ENCODE results near the gene NADK. TPM values are rescaled to one million over a fixed set of nuclear protein-coding genes. Genes with fewer than 3 reads are reported as not detected.

The NADK gene
- total RNA-seq, 1 experiment from 2014 or later: 107 TPM

GRCh38 chr1:1802871-1803270 is 24.6 kb upstream of the NADK start:
- no peak for DNase-seq (ENCODE audit: unreplicated experiment)
- H3K9me3 Mint-ChIP-seq (ENCODE audit: unreplicated experiment): no peaks in the 10 kb centered on the region
- H3K27me3 Mint-ChIP-seq (ENCODE audit: insufficient read depth, unreplicated experiment): no peaks in the 10 kb centered on the region
- ChIA-PET POLR2A (no interaction called here), CTCF (no interaction called here)
- peaks cover 100% of the 10 kb centered on the region for H3K36me3 Mint-ChIP-seq (ENCODE audit: insufficient read depth, unreplicated experiment)
- no TSS peak for BruUV-seq (replicated peaks)
- H3K4me3 Mint-ChIP-seq (ENCODE audit: unreplicated experiment): no peak overlapping the region
- no peaks in the 10 kb centered on the region for H3K4me1 Mint-ChIP-seq (ENCODE audit: insufficient read depth, unreplicated experiment)
- intact Hi-C loops (cut with micrococcal nuclease): no loop called here
- H3K27ac Mint-ChIP-seq (ENCODE audit: low read depth, unreplicated experiment): no peak overlapping the region
- TF ChIP-seq CTCF (IDR thresholded peaks at IDR 0.05; ENCODE audit: unreplicated experiment): no peak

- H3K36me3 Mint-ChIP-seq (ENCODE audit: insufficient read depth, unreplicated experiment): peaks cover 91% of the 10 kb centered on the region
Observed at GRCh38 chr1:1799716-1800115, 21.4 kb upstream of the NADK start.

GRCh38 chr1:1797731-1798341 is 19.6 kb upstream of the NADK start:
- Mint-ChIP-seq H3K27me3 (ENCODE audit: insufficient read depth, unreplicated experiment) (no peaks in the 10 kb centered on the region), H3K4me3 (ENCODE audit: unreplicated experiment) (no peak overlapping the region), H3K4me1 (ENCODE audit: insufficient read depth, unreplicated experiment) (no peaks in the 10 kb centered on the region), H3K27ac (ENCODE audit: low read depth, unreplicated experiment) (no peak overlapping the region), H3K9me3 (ENCODE audit: unreplicated experiment) (no peaks in the 10 kb centered on the region), H3K36me3 (ENCODE audit: insufficient read depth, unreplicated experiment) (peaks cover 91% of the 10 kb centered on the region)
- no peak for DNase-seq (ENCODE audit: unreplicated experiment)
- BruUV-seq (replicated peaks): no TSS peak
- no peak for TF ChIP-seq CTCF (IDR thresholded peaks at IDR 0.05; ENCODE audit: unreplicated experiment)
- intact Hi-C loops (cut with micrococcal nuclease): no loop called here
- CTCF ChIA-PET: interaction anchor here (0.6 kb wide), 1 partner anchor 155 kb away, joined by 3 read pairs; no protein-coding TSS in a partner anchor
- POLR2A ChIA-PET: interaction anchor here (0.6 to 1.0 kb wide), 2 partner anchors 21 to 108 kb away, joined by 3 read pairs; no protein-coding TSS in a partner anchor

More at GRCh38 chr1:1799716-1800115, 21.4 kb upstream of the NADK start:
- no peaks in the 10 kb centered on the region for H3K27me3 Mint-ChIP-seq (ENCODE audit: insufficient read depth, unreplicated experiment)
- no peak for DNase-seq (ENCODE audit: unreplicated experiment)
- intact Hi-C loops (cut with micrococcal nuclease): no loop called here
- ChIA-PET POLR2A (no interaction called here), CTCF (interaction anchor here (0.7 kb wide), 1 partner anchor 106 kb away, joined by 3 read pairs; no protein-coding TSS in a partner anchor)
- BruUV-seq (replicated peaks): no TSS peak
- H3K4me3 Mint-ChIP-seq (ENCODE audit: unreplicated experiment): no peak overlapping the region
- TF ChIP-seq CTCF (IDR thresholded peaks at IDR 0.05; ENCODE audit: unreplicated experiment): no peak
- no peaks in the 10 kb centered on the region for H3K9me3 Mint-ChIP-seq (ENCODE audit: unreplicated experiment)
- no peaks in the 10 kb centered on the region for H3K4me1 Mint-ChIP-seq (ENCODE audit: insufficient read depth, unreplicated experiment)
- H3K27ac Mint-ChIP-seq (ENCODE audit: low read depth, unreplicated experiment): peak overlapping the region; percentile 70

- ChIA-PET POLR2A (no interaction called here), CTCF (interaction anchor here (0.8 kb wide), 1 partner anchor 14 kb away, joined by 3 read pairs; no protein-coding TSS in a partner anchor)
- no peaks in the 10 kb centered on the region for H3K27me3 Mint-ChIP-seq (ENCODE audit: insufficient read depth, unreplicated experiment)
- H3K9me3 Mint-ChIP-seq (ENCODE audit: unreplicated experiment): no peaks in the 10 kb centered on the region
- intact Hi-C loops (cut with micrococcal nuclease): no loop called here
- no peaks in the 10 kb centered on the region for H3K4me1 Mint-ChIP-seq (ENCODE audit: insufficient read depth, unreplicated experiment)
- no TSS peak for BruUV-seq (replicated peaks)
- no peak overlapping the region for H3K4me3 Mint-ChIP-seq (ENCODE audit: unreplicated experiment)
- no peak overlapping the region for H3K27ac Mint-ChIP-seq (ENCODE audit: low read depth, unreplicated experiment)
- no peak for DNase-seq (ENCODE audit: unreplicated experiment)
- peaks cover 91% of the 10 kb centered on the region for H3K36me3 Mint-ChIP-seq (ENCODE audit: insufficient read depth, unreplicated experiment)
- TF ChIP-seq CTCF (IDR thresholded peaks at IDR 0.05; ENCODE audit: unreplicated experiment): no peak
Observed at GRCh38 chr1:1796466-1796865, 18.2 kb upstream of the NADK start.

Data from MCF 10A (cell line).